WTC11 (cell line): ENCODE data around the gene PLCXD1. TPM values are rescaled to one million over a fixed set of nuclear protein-coding genes. Genes with fewer than 3 reads are reported as not detected.

Experiments used
- ATAC-seq: fragments of 200-7000 bp; cut with Tn5 transposase; 2 replicates; pipeline ENCODE4 v1.10.0; 2021; ENCODE audit warnings: mild to moderate bottlenecking, moderate library complexity
- CTCF ChIA-PET: fragments of 300-600 bp; sonication (Branson Sonifier 250); formaldehyde crosslinking; loops from one replicate; lab custom pipeline; 2021; ENCODE audit warnings: antibody characterized with exemption; lab: Charles Lee
- POLR2A ChIA-PET: fragments of 350-600 bp; sonication (Branson Sonifier 250); formaldehyde crosslinking; loops from one replicate; lab custom pipeline; 2021; ENCODE audit warnings: antibody characterized with exemption; lab: Charles Lee
- DNase-seq: peaks from one replicate; pipeline ENCODE4 v3.0.0; 2021; ENCODE audit warnings: low spot score
- H3K27ac Mint-ChIP-seq: 2 replicates; pipeline ENCODE4 v1.8.0; 2021; ENCODE audit warnings: mixed read lengths
- H3K27me3 Mint-ChIP-seq: 2 replicates; pipeline ENCODE4 v1.8.0; 2021; ENCODE audit warnings: low read depth, mild to moderate bottlenecking, moderate library complexity, mixed read lengths
- H3K36me3 Mint-ChIP-seq: 2 replicates; pipeline ENCODE4 v1.8.0; 2021; ENCODE audit warnings: mixed read lengths
- H3K4me1 Mint-ChIP-seq: 2 replicates; pipeline ENCODE4 v1.8.0; 2022; ENCODE audit warnings: mixed read lengths
- H3K4me3 Mint-ChIP-seq: 2 replicates; pipeline ENCODE4 v1.8.0; 2021; ENCODE audit warnings: mild to moderate bottlenecking, moderate library complexity, mixed read lengths
- H3K9me3 Mint-ChIP-seq: 2 replicates; pipeline ENCODE4 v1.8.0; 2021; ENCODE audit warnings: mixed read lengths
- ARID4B ChIP-seq: sonication (generic); formaldehyde crosslinking; IDR thresholded peaks from 2 replicates; pipeline ENCODE4 v1.8.0; 2023; ENCODE audit warnings: missing genetic modification reagents, mild to moderate bottlenecking, borderline replicate concordance
- ATF3 ChIP-seq: sonication (generic); formaldehyde crosslinking; conservative IDR thresholded peaks from 2 replicates; pipeline ENCODE4 v1.8.1; 2022; ENCODE audit warnings: mild to moderate bottlenecking, missing genetic modification reagents
- CTCF ChIP-seq: fragments of 200-600 bp; IDR thresholded peaks from 2 replicates; pipeline ENCODE4 v1.8.0; 2022; ENCODE audit warnings: antibody characterized with exemption
- ELF4 ChIP-seq: sonication (generic); formaldehyde crosslinking; IDR thresholded peaks from 2 replicates; pipeline ENCODE4 v1.8.1; 2022; ENCODE audit warnings: low read depth, mild to moderate bottlenecking, moderate library complexity, missing genetic modification reagents
- FOXP1 ChIP-seq: sonication (generic); formaldehyde crosslinking; IDR thresholded peaks from 2 replicates; pipeline ENCODE4 v1.8.0; 2022; ENCODE audit warnings: missing genetic modification reagents, mild to moderate bottlenecking, moderate library complexity, borderline replicate concordance
- HMGXB4 ChIP-seq: sonication (generic); formaldehyde crosslinking; IDR thresholded peaks from 2 replicates; pipeline ENCODE4 v1.8.1; 2023; ENCODE audit warnings: mild to moderate bottlenecking, moderate library complexity, missing genetic modification reagents
- MAX ChIP-seq: sonication (generic); formaldehyde crosslinking; IDR thresholded peaks from 2 replicates; pipeline ENCODE4 v1.8.0; 2022; ENCODE audit warnings: mild to moderate bottlenecking, missing genetic modification reagents
- NR2C2 ChIP-seq: sonication (generic); formaldehyde crosslinking; IDR thresholded peaks from 2 replicates; pipeline ENCODE4 v1.8.0; 2022; ENCODE audit warnings: mild to moderate bottlenecking, missing genetic modification reagents
- PREB ChIP-seq: sonication (generic); formaldehyde crosslinking; IDR thresholded peaks from 2 replicates; pipeline ENCODE4 v1.8.1; 2022; ENCODE audit warnings: mild to moderate bottlenecking, missing genetic modification reagents, moderate library complexity, borderline replicate concordance
- ZNF219 ChIP-seq: sonication (generic); formaldehyde crosslinking; IDR thresholded peaks from 2 replicates; pipeline ENCODE4 v1.8.0; 2023; ENCODE audit warnings: missing genetic modification reagents, mild to moderate bottlenecking, borderline replicate concordance
- ZNF263 ChIP-seq: sonication (generic); formaldehyde crosslinking; IDR thresholded peaks from 2 replicates; pipeline ENCODE4 v1.8.1; 2022; ENCODE audit warnings: low read depth, mild to moderate bottlenecking, moderate library complexity, missing genetic modification reagents
- ZNF317 ChIP-seq: sonication (generic); formaldehyde crosslinking; IDR thresholded peaks from 2 replicates; pipeline ENCODE4 v1.8.1; 2023; ENCODE audit warnings: low read depth, mild to moderate bottlenecking, moderate library complexity, missing genetic modification reagents, borderline replicate concordance
- ZNF416 ChIP-seq: fragments of 250-450 bp; sonication (Bioruptor Pico); IDR thresholded peaks from 2 replicates; pipeline ENCODE4 v1.9.0; 2021; ENCODE audit warnings: mild to moderate bottlenecking, inconsistent platforms
- ZNF423 ChIP-seq: fragments of 250-450 bp; sonication (Bioruptor Pico); IDR thresholded peaks from 2 replicates; pipeline ENCODE4 v2.1.2; 2022; ENCODE audit warnings: mild to moderate bottlenecking, moderate library complexity
- ZNF512 ChIP-seq: sonication (generic); formaldehyde crosslinking; IDR thresholded peaks from 2 replicates; pipeline ENCODE4 v1.8.1; 2022; ENCODE audit warnings: missing genetic modification reagents, borderline replicate concordance
- ZNF671 ChIP-seq: fragments of 250-450 bp; sonication (Bioruptor Pico); IDR thresholded peaks from 2 replicates; pipeline ENCODE4 v1.8.0; 2021; ENCODE audit warnings: mild to moderate bottlenecking
- total RNA-seq: library from RNA; stranded (reverse); gene quantifications from 3 replicates; pipeline ENCODE4 v1.2.3, GENCODE V29; 2021

PLCXD1 gene
- total RNA-seq, 1 experiment from 2014 or later, result 131 TPM

GRCh38 chrX:257681-258289, 23.4 kb upstream of the PLCXD1 start:
- no peak overlapping the region for H3K27ac Mint-ChIP-seq
- DNase-seq (no peak), ATAC-seq (no peak)
- TF ChIP-seq MAX (CRISPR knock-in tag) (no peak), FOXP1 (CRISPR knock-in tag) (no peak), CTCF (no peak)
- peaks cover 2% of the 10 kb centered on the region for H3K9me3 Mint-ChIP-seq
- CTCF ChIA-PET, result no interaction called here
- H3K36me3 Mint-ChIP-seq, result no peaks in the 10 kb centered on the region
- POLR2A ChIA-PET, result no interaction called here
- H3K27me3 Mint-ChIP-seq, result no peaks in the 10 kb centered on the region; the same call in 1 of the 2 replicates
- peaks cover 10% of the 10 kb centered on the region for H3K4me1 Mint-ChIP-seq
- no peak overlapping the region for H3K4me3 Mint-ChIP-seq

GRCh38 chrX:258291-259040, 22.7 kb upstream of the PLCXD1 start:
- TF ChIP-seq ELF4 (CRISPR knock-in tag), result no peak
- no peak for TF ChIP-seq ZNF416 (CRISPR knock-in tag)
- TF ChIP-seq ZNF219 (CRISPR knock-in tag), result no peak
- no peak for TF ChIP-seq ZNF671 (CRISPR knock-in tag)
- TF ChIP-seq NR2C2 (CRISPR knock-in tag), result no peak
- TF ChIP-seq ZNF263 (CRISPR knock-in tag), result no peak
- no peak for TF ChIP-seq PREB (CRISPR knock-in tag)
- TF ChIP-seq ZNF423 (CRISPR knock-in tag), result no peak
- TF ChIP-seq ZNF317 (CRISPR knock-in tag), result no peak
- no peak for TF ChIP-seq ARID4B (CRISPR knock-in tag)
- TF ChIP-seq HMGXB4 (CRISPR knock-in tag), result no peak
- TF ChIP-seq ZNF512 (CRISPR knock-in tag), result no peak
- TF ChIP-seq ATF3 (CRISPR knock-in tag), result no peak
- POLR2A ChIA-PET, result no interaction called here
- Mint-ChIP-seq H3K4me1 (peaks cover 10% of the 10 kb centered on the region), H3K9me3 (no peaks in the 10 kb centered on the region), H3K36me3 (no peaks in the 10 kb centered on the region), H3K27ac (no peak overlapping the region), H3K4me3 (no peak overlapping the region), H3K27me3 (no peaks in the 10 kb centered on the region; the same call in 1 of the 2 replicates)
- CTCF ChIA-PET, result no interaction called here
- ATAC-seq, result no peak
- DNase-seq, result no peak
